Lower lobe of right lung (tissue), 2 donors: Measurements from ENCODE around the gene SMURF1. TPM values are rescaled to one million over a fixed set of nuclear protein-coding genes. Genes with fewer than 3 reads are reported as not detected.
"Not testable (repeated sequence)": the region's sequence is repeated elsewhere in the genome, so short reads cannot be mapped to it uniquely, and the experiment has no call there.

Experiments
- ATAC-seq, 2 donors: fragments of 200-7000 bp; cut with Tn5 transposase; one replicate each; pipeline ENCODE4 v1.9.1; 2020 to 2022; ENCODE audit warnings: mild to moderate bottlenecking in 2 of 2, moderate library complexity in 2 of 2
- DNase-seq: peaks from one replicate; pipeline ENCODE4 v3.0.0-alpha.2; 2020
- H3K27ac ChIP-seq: fragments of 200-600 bp; one replicate; pipeline ENCODE4 v1.8.0; 2022
- H3K27me3 ChIP-seq: fragments of 200-600 bp; one replicate; pipeline ENCODE4 v1.8.0; 2022; ENCODE audit warnings: low read depth
- H3K36me3 ChIP-seq: fragments of 200-600 bp; one replicate; pipeline ENCODE4 v1.8.0; 2022; ENCODE audit warnings: mild to moderate bottlenecking
- H3K4me1 ChIP-seq: fragments of 200-600 bp; one replicate; pipeline ENCODE4 v1.8.0; 2022
- H3K4me3 ChIP-seq: fragments of 200-600 bp; one replicate; pipeline ENCODE4 v1.8.0; 2022; ENCODE audit warnings: mild to moderate bottlenecking
- H3K9me3 ChIP-seq: fragments of 200-600 bp; one replicate; pipeline ENCODE4 v1.8.0; 2022
- CTCF ChIP-seq: fragments of 200-600 bp; IDR thresholded peaks from one replicate; pipeline ENCODE4 v1.8.0; 2022; ENCODE audit warnings: antibody characterized with exemption, mild to moderate bottlenecking
- intact Hi-C: fragments of 100-400 bp; cut with DNase I; formaldehyde crosslinking; loops from one replicate; pipeline ENCODE4 v1.11.0; 2022
- total RNA-seq: library from RNA; stranded (reverse); fragmentation: NEBNext Ultra II Directional; extraction: Animal tissue kit (Norgen Biotek cat#: 25700); gene quantifications from one replicate; pipeline ENCODE4 v1.2.1, GENCODE V29; 2021
- donor health status: DM: no; HTN: yes; CAD: no; lungs with severe emphysema.

The SMURF1 gene
- total RNA-seq, 1 donor from 2014 or later = 32.0 TPM

GRCh38 chr7:99047526-99048077 is 96.3 kb downstream of the SMURF1 start:
- no peaks in the 10 kb centered on the region for H3K9me3 ChIP-seq
- H3K27me3 ChIP-seq = no peaks in the 10 kb centered on the region
- DNase-seq (no peak), ATAC-seq (no peak)
- peaks cover 100% of the 10 kb centered on the region for H3K36me3 ChIP-seq
- TF ChIP-seq CTCF = no peak
- no peak overlapping the region for H3K4me3 ChIP-seq
- intact Hi-C loops = loop anchor here (10.0 kb wide), 1 partner anchor 267 kb away; no protein-coding TSS in a partner anchor
- H3K4me1 ChIP-seq = no peaks in the 10 kb centered on the region
- no peak overlapping the region for H3K27ac ChIP-seq

- no peak for TF ChIP-seq CTCF
- H3K36me3 ChIP-seq = peaks cover 98% of the 10 kb centered on the region
- H3K27ac ChIP-seq = no peak overlapping the region
- ATAC-seq (no peak), DNase-seq (no peak)
- no peaks in the 10 kb centered on the region for H3K9me3 ChIP-seq
- no peaks in the 10 kb centered on the region for H3K4me1 ChIP-seq
- no peaks in the 10 kb centered on the region for H3K27me3 ChIP-seq
- intact Hi-C loops = loop anchor here (10.0 kb wide), 1 partner anchor 268 kb away; no protein-coding TSS in a partner anchor
- H3K4me3 ChIP-seq = no peak overlapping the region
Observed at GRCh38 chr7:99046722-99047121, 97.2 kb downstream of the SMURF1 start.

- H3K27me3 ChIP-seq, H3K27ac ChIP-seq, ATAC-seq, H3K9me3 ChIP-seq, DNase-seq, H3K4me3 ChIP-seq, H3K4me1 ChIP-seq: not testable (repeated sequence)
- intact Hi-C loops = loop anchor here (10.0 kb wide), 1 partner anchor 269 kb away; no protein-coding TSS in a partner anchor
- H3K36me3 ChIP-seq = peaks cover 98% of the 10 kb centered on the region
Observed at GRCh38 chr7:99046262-99046661, 97.6 kb downstream of the SMURF1 start.

- ATAC-seq, H3K4me1 ChIP-seq, DNase-seq, H3K27ac ChIP-seq, H3K4me3 ChIP-seq, H3K9me3 ChIP-seq, H3K27me3 ChIP-seq: not testable (repeated sequence)
- intact Hi-C loops = loop anchor here (10.0 kb wide), 1 partner anchor 270 kb away; no protein-coding TSS in a partner anchor
- peaks cover 98% of the 10 kb centered on the region for H3K36me3 ChIP-seq
Observed at GRCh38 chr7:99044858-99045257, 99.0 kb downstream of the SMURF1 start.

GRCh38 chr7:99042957-99043356 is 101.0 kb downstream of the SMURF1 start:
- ATAC-seq = no peak
- H3K27ac ChIP-seq = no peak overlapping the region
- H3K27me3 ChIP-seq = no peaks in the 10 kb centered on the region
- no peak for TF ChIP-seq CTCF
- no peak overlapping the region for H3K4me3 ChIP-seq
- H3K9me3 ChIP-seq = no peaks in the 10 kb centered on the region
- DNase-seq = no peak
- peaks cover 98% of the 10 kb centered on the region for H3K36me3 ChIP-seq
- peaks cover 7% of the 10 kb centered on the region for H3K4me1 ChIP-seq
- intact Hi-C loops = loop anchor here (10.0 kb wide), 1 partner anchor 272 kb away; no protein-coding TSS in a partner anchor

GRCh38 chr7:99041526-99041925 is 102.4 kb downstream of the SMURF1 start:
- no peak overlapping the region for H3K4me3 ChIP-seq
- no peak overlapping the region for H3K27ac ChIP-seq
- peaks cover 98% of the 10 kb centered on the region for H3K36me3 ChIP-seq
- no peaks in the 10 kb centered on the region for H3K9me3 ChIP-seq
- intact Hi-C loops = loop anchor here (10.0 kb wide), 1 partner anchor 273 kb away; no protein-coding TSS in a partner anchor
- peaks cover 7% of the 10 kb centered on the region for H3K4me1 ChIP-seq
- no peak for TF ChIP-seq CTCF
- ATAC-seq (no peak), DNase-seq (no peak)
- H3K27me3 ChIP-seq = no peaks in the 10 kb centered on the region
